ENCODE results near the gene SKI. TPM values are rescaled to one million over a fixed set of nuclear protein-coding genes. Genes with fewer than 3 reads are reported as not detected.

SKI gene
- total and polyA plus RNA-seq, 9 of the 15 experiments (the other 6 are each of a cell fraction or from before 2014, with no cell fraction given), result 0.10 to 60.5 (median 4.6) TPM

- TF ChIP-seq REST (IDR thresholded peaks at IDR 0.05; ENCODE audit: borderline replicate concordance) (no peak), REST (CRISPR knock-in tag; IDR thresholded peaks at IDR 0.05; ENCODE audit: low read depth) (0 out of 2 replicates have a peak, but pooled peaks have one; percentile 21), RB1 (IDR thresholded peaks at IDR 0.05; ENCODE audit: low read depth) (no peak), DMBX1 (CRISPR knock-in tag; IDR thresholded peaks at IDR 0.05; ENCODE audit: borderline replicate concordance) (peak; percentile 64; the same call in 1 of the 2 replicates), CEBPG (CRISPR knock-in tag; IDR thresholded peaks at IDR 0.05) (peak; percentile 44; the same call in 1 of the 2 replicates), CEBPG (tag; conservative IDR thresholded peaks at IDR 0.05 in 1 of 2, IDR thresholded peaks at IDR 0.05 in 1 of 2) (no peak), SMAD2 (IDR thresholded peaks at IDR 0.05; ENCODE audit: low read depth, low read length) (no peak), SRF (CRISPR knock-in tag; IDR thresholded peaks at IDR 0.05) (0 out of 4 replicates have a peak, but pooled peaks of 1 of the 2 experiments have one; percentile 13), SP2 (IDR thresholded peaks at IDR 0.05; ENCODE audit: extremely low read depth, low read depth, low read length, poor library complexity, severe bottlenecking) (no peak), TRIM28 (IDR thresholded peaks at IDR 0.05) (no peak), PBX2 (CRISPR knock-in tag; IDR thresholded peaks at IDR 0.05; ENCODE audit: low read depth) (no peak), PBX2 (tag; conservative IDR thresholded peaks at IDR 0.05; ENCODE audit: low read depth) (no peak), CHD1 (IDR thresholded peaks at IDR 0.05; ENCODE audit: low read length) (peak; percentile 2), SAP30 (IDR thresholded peaks at IDR 0.05; ENCODE audit: borderline replicate concordance, insufficient read depth, low read depth, low read length, poor library complexity, severe bottlenecking) (peak; percentile 28), GABPB2 (CRISPR knock-in tag; conservative IDR thresholded peaks at IDR 0.05) (no peak), RBBP5 (IDR thresholded peaks at IDR 0.05; ENCODE audit: borderline replicate concordance, insufficient read depth, low read length, poor library complexity, severe bottlenecking) (peak; percentile 12)
These were observed 2.0 kb downstream of the SKI start (continued) for GRCh38 chr1:2229911-2230731.

Measured in K562 (cell line).